ENCODE measurements around the gene PIEZO2.
"Not testable (repeated sequence)": the region's sequence is repeated elsewhere in the genome, so short reads cannot be mapped to it uniquely, and the experiment has no call there.

The PIEZO2 gene

GRCh38 chr18:11149441-11150270, at the start of gene PIEZO2:
Gene PIEZO2 (minus strand): TSS chr18:11149569. CDS start chr18:11148588, 981 bp downstream.
- DNase-seq (ENCODE audit: low read depth): no peak

GRCh38 chr18:11183637-11184036, 34.3 kb upstream of the PIEZO2 start:
- DNase-seq (ENCODE audit: low read depth): no peak

- DNase-seq (ENCODE audit: low read depth): not testable (repeated sequence)
These were observed 32.3 kb upstream of the PIEZO2 start for GRCh38 chr18:11181629-11182028.

- DNase-seq (ENCODE audit: low read depth): no peak
These were observed 30.7 kb upstream of the PIEZO2 start for GRCh38 chr18:11179959-11180519.

GRCh38 chr18:11178951-11179549, 29.7 kb upstream of the PIEZO2 start:
- DNase-seq (ENCODE audit: low read depth): no peak

GRCh38 chr18:11177382-11177781, 28.0 kb upstream of the PIEZO2 start:
- DNase-seq (ENCODE audit: low read depth): no peak

- no peak for DNase-seq (ENCODE audit: low read depth)
These were observed 27.1 kb upstream of the PIEZO2 start for GRCh38 chr18:11176481-11176881.

GRCh38 chr18:11175266-11175979, 26.1 kb upstream of the PIEZO2 start:
- no peak for DNase-seq (ENCODE audit: low read depth)

GRCh38 chr18:11174179-11174578, 24.8 kb upstream of the PIEZO2 start:
- not testable (repeated sequence) for DNase-seq (ENCODE audit: low read depth)

- no peak for DNase-seq (ENCODE audit: low read depth)
These were observed 18.4 kb upstream of the PIEZO2 start for GRCh38 chr18:11167778-11168177.

- no peak for DNase-seq (ENCODE audit: low read depth)
These were observed 16.6 kb upstream of the PIEZO2 start for GRCh38 chr18:11165952-11166351.

GRCh38 chr18:11165138-11165537, 15.8 kb upstream of the PIEZO2 start:
- DNase-seq (ENCODE audit: low read depth): no peak

- no peak for DNase-seq (ENCODE audit: low read depth)
These were observed 14.3 kb upstream of the PIEZO2 start for GRCh38 chr18:11163665-11164064.

- no peak for DNase-seq (ENCODE audit: low read depth)
These were observed 13.5 kb upstream of the PIEZO2 start for GRCh38 chr18:11162889-11163288.

- DNase-seq (ENCODE audit: low read depth): no peak
These were observed 13.1 kb upstream of the PIEZO2 start for GRCh38 chr18:11162462-11162861.

- no peak for DNase-seq (ENCODE audit: low read depth)
These were observed 10.9 kb upstream of the PIEZO2 start for GRCh38 chr18:11160313-11160712.

GRCh38 chr18:11159844-11160243, 10.5 kb upstream of the PIEZO2 start:
- DNase-seq (ENCODE audit: low read depth): no peak

- DNase-seq (ENCODE audit: low read depth): no peak
These were observed 7.6 kb upstream of the PIEZO2 start for GRCh38 chr18:11156978-11157377.

- DNase-seq (ENCODE audit: low read depth): no peak
These were observed 5.8 kb upstream of the PIEZO2 start for GRCh38 chr18:11155034-11155759.

- no peak for DNase-seq (ENCODE audit: low read depth)
These were observed 5.1 kb upstream of the PIEZO2 start for GRCh38 chr18:11154368-11154989.

- no peak for DNase-seq (ENCODE audit: low read depth)
These were observed 3.7 kb upstream of the PIEZO2 start for GRCh38 chr18:11153097-11153496.

GRCh38 chr18:11150271-11150615, 874 bp upstream of the PIEZO2 start:
- DNase-seq (ENCODE audit: low read depth): no peak

Data from activated T-helper 9 cell treated with anti-CD3 and anti-CD28 coated beads, Interleukin-2, amount 50 U/mL, for 16 hours (primary cell).